ENCODE results near the gene UNC13D. TPM values are rescaled to one million over a fixed set of nuclear protein-coding genes. Genes with fewer than 3 reads are reported as not detected.
"Not testable (repeated sequence)": the region's sequence is repeated elsewhere in the genome, so short reads cannot be mapped to it uniquely, and the experiment has no call there.

UNC13D gene
- total and polyA plus RNA-seq, 2 experiments from 2014 or later: 0.06 to 0.65 TPM

DNA sequence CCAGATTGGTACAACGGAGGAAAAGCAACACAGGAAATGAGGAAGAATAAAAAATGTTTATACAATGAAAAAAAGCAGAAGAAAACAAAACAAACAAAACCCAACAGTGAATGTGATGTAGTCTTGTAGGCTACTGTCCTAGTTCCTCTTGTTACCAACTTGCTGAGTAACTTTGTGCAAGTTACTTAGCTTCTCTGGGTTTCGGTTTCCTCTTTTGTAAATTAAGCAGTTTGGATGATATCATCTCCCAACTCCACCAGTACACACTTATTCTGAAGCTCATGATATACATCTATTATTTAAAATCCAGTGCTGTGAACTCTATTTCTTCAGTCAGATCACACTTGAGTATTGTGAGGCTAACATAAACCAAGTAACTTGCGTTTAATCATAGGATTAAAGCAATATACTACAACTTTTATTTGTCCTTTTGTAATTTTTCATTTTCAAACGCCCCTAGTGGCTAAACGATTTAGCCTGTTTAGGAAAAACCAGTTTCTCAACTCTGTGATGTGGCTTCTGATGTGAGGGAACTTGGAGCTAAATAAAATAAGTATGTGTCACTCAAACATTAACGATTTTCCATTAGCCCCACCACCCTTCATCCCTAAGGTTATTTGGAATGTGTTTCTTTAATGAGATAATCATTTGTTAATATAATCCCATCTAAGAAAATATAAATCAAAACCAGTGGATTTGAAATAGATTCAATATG lies 61.0 kb downstream of the UNC13D start:
- H3K27me3 ChIP-seq (replicated peaks; ENCODE audit: insufficient read depth): no peaks in the 10 kb centered on the region
- H3K9ac ChIP-seq: peak overlapping the region; percentile 93
- no peaks in the 10 kb centered on the region for H3K9me2 ChIP-seq (ENCODE audit: insufficient read depth)
- H3K36me3 ChIP-seq (ENCODE audit: low read depth): peaks cover 8% of the 10 kb centered on the region
- H4K20me1 ChIP-seq (ENCODE audit: insufficient read depth): peaks cover 4% of the 10 kb centered on the region
- TF ChIP-seq EZH2 (IDR thresholded peaks at IDR 0.05; ENCODE audit: insufficient read depth, poor library complexity, severe bottlenecking): no peak
- TF ChIP-seq EZH2phosphoT487 (IDR thresholded peaks at IDR 0.05; ENCODE audit: insufficient read depth, low read depth): no peak
- peaks cover 48% of the 10 kb centered on the region for H3F3A ChIP-seq (ENCODE audit: insufficient read depth)
- H3K4me2 ChIP-seq (ENCODE audit: unreplicated experiment): peak overlapping the region; percentile 91
- in situ Hi-C loops (cut with MboI): no loop called here
- H2AFZ ChIP-seq: peak overlapping the region; percentile 94
- peak overlapping the region; percentile 75 for H3K4me3 ChIP-seq
- peaks cover 31% of the 10 kb centered on the region for H3K79me2 ChIP-seq (ENCODE audit: insufficient read depth)
- H3K9me3 ChIP-seq (ENCODE audit: low read depth): no peaks in the 10 kb centered on the region
- peak overlapping the region; percentile 99 for H3K27ac ChIP-seq
- DNase-seq: peak; percentile 86
- WGBS, 2 experiments (ENCODE audit: low coverage in 1 of 2, low lambda C conversion rate in 2 of 2, missing lambda C conversion rate in 2 of 2): 2 to 5% methylated on average over 6 of the region's 6 CpGs
- peaks cover 31% of the 10 kb centered on the region for H3K4me1 ChIP-seq (ENCODE audit: insufficient read depth)

DNA sequence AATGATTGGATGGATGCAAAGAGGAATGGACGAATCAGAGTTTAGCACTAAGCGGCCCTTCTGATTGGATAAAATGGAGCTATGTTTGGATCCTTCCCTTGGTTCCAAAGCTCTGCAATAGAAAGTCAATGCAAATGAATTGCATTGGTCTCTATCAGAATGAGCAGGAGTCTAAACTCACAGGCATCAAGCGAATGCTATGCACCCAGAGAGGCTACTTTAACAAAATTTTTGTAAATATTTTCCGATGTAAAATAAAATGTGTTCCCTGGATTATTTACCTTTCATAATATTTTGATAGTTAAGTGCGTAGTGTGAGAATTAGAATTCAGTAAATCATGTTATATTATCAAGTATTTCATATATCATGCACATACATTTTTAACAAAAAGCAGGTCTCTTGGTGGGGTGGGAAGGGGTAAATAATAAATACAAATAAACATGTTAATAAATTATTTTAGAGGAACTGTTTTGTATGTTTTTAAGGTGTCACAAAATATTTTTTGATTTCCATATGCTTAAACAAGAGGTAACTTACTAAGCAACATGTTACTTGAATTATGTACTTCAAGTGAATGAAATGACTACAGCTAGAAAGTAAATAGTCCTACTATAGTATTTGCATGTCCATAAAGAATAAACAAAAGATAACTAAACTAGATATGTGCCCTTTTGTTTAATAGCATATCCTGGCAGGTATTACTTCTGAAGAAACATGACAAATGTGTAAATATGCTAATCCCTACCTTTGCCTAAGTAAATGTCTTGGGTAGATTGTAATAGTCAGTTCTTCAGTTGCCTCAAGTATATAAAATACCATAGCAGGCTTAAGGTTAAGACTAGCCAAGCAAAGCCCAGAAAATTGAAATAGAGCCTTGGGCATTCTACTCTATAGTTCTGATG lies 64.0 kb downstream of the UNC13D start:
- no peak for DNase-seq
- Histone ChIP-seq H3K79me2 (ENCODE audit: insufficient read depth) (peaks cover 24% of the 10 kb centered on the region), H3K9me3 (ENCODE audit: low read depth) (no peaks in the 10 kb centered on the region), H3K36me3 (ENCODE audit: low read depth) (peaks cover 29% of the 10 kb centered on the region), H3K4me3 (peak overlapping the region; percentile 55), H3K4me1 (ENCODE audit: insufficient read depth) (peaks cover 27% of the 10 kb centered on the region), H3K4me2 (ENCODE audit: unreplicated experiment) (peak overlapping the region; percentile 76), H3K27ac (peak overlapping the region; percentile 51), H4K20me1 (ENCODE audit: insufficient read depth) (peaks cover 22% of the 10 kb centered on the region), H3K9ac (no peak overlapping the region), H3K27me3 (replicated peaks; ENCODE audit: insufficient read depth) (no peaks in the 10 kb centered on the region), H3K9me2 (ENCODE audit: insufficient read depth) (no peaks in the 10 kb centered on the region), H2AFZ (peak overlapping the region; percentile 52; the same call in 1 of the 2 replicates), H3F3A (ENCODE audit: insufficient read depth) (peaks cover 61% of the 10 kb centered on the region)
- 21% methylated on average over 5 of the region's 5 CpGs for WGBS, 2 experiments (ENCODE audit: low coverage in 1 of 2, low lambda C conversion rate in 2 of 2, missing lambda C conversion rate in 2 of 2)
- in situ Hi-C loops (cut with MboI): loop anchor here (10.0 kb wide), 1 partner anchor 215 kb away; no protein-coding TSS in a partner anchor
- TF ChIP-seq EZH2 (IDR thresholded peaks at IDR 0.05; ENCODE audit: insufficient read depth, poor library complexity, severe bottlenecking): no peak

DNA sequence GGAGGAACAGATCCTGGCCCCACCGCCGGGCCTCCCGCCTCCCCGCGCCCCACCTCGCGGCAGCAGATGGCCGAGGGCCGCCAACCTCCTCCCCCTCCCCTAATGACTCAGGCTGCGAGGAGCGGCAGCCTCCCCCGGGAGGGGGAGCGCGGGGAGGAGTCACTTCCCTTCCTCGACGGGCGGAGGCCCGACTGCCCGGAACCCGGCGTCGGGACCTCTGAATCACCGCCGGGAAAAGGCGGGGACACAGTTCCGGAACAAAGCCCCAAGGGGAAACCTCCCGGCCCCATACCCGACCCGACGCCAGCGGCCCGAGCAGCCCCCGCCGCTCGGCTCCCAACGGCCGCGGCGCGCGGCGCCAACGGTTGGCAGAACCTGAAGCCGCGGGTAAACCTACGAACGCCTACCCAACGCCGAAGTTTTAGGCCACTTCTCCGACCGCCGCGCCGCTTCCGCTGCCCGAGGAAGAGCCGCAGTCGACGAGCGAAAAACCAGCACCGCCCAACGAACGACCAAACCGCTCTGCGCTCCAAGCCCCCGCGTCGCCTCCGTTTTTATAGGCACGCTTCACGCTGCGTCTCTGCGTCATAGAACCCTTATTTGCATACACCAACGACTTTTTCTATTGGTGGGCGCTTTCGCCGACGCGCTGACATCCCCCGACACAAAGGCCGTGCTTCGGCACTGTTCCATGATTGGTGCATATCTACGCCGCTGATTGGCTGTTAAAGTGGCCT lies 64.8 kb downstream of the UNC13D start:
- Histone ChIP-seq H3K4me3 (peak overlapping the region; percentile 85), H3K27me3 (replicated peaks; ENCODE audit: insufficient read depth) (no peaks in the 10 kb centered on the region), H3K4me1 (ENCODE audit: insufficient read depth) (peaks cover 26% of the 10 kb centered on the region), H3K79me2 (ENCODE audit: insufficient read depth) (peaks cover 24% of the 10 kb centered on the region), H3K9ac (peak overlapping the region; percentile 91), H3F3A (ENCODE audit: insufficient read depth) (peaks cover 64% of the 10 kb centered on the region), H2AFZ (no peak overlapping the region), H3K9me2 (ENCODE audit: insufficient read depth) (no peaks in the 10 kb centered on the region), H4K20me1 (ENCODE audit: insufficient read depth) (peaks cover 22% of the 10 kb centered on the region), H3K27ac (peak overlapping the region; percentile 95), H3K9me3 (ENCODE audit: low read depth) (no peaks in the 10 kb centered on the region), H3K36me3 (ENCODE audit: low read depth) (peaks cover 29% of the 10 kb centered on the region), H3K4me2 (ENCODE audit: unreplicated experiment) (peak overlapping the region; percentile 97)
- TF ChIP-seq EZH2phosphoT487 (IDR thresholded peaks at IDR 0.05; ENCODE audit: insufficient read depth, low read depth) (no peak), EZH2 (IDR thresholded peaks at IDR 0.05; ENCODE audit: insufficient read depth, poor library complexity, severe bottlenecking) (no peak)
- in situ Hi-C loops (cut with MboI): loop anchor here (10.0 kb wide), 1 partner anchor 215 kb away; no protein-coding TSS in a partner anchor
- DNase-seq: peak; percentile 100
- 0 to 1% methylated on average over 62 to 71 of the region's 84 CpGs for WGBS, 2 experiments (ENCODE audit: low coverage in 1 of 2, low lambda C conversion rate in 2 of 2, missing lambda C conversion rate in 2 of 2)

DNA sequence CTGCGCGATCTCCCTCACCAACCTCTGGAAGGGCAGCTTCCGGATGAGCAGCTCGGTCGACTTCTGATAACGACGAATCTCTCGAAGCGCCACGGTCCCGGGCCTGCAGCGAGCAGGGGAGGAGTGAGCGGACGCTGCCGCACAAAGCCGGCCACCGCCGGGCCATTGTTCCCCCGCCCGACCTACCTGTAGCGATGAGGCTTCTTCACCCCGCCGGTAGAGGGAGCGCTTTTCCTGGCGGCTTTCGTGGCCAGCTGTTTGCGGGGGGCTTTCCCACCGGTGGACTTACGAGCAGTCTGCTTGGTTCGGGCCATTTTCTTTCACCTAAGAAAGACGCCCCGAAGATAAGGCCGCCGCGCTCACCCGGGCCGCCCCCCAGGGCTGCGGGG lies 65.3 kb downstream of the UNC13D start:
- in situ Hi-C loops (cut with MboI): loop anchor here (10.0 kb wide), 1 partner anchor 216 kb away; no protein-coding TSS in a partner anchor
- peaks cover 59% of the 10 kb centered on the region for H3F3A ChIP-seq (ENCODE audit: insufficient read depth)
- peaks cover 22% of the 10 kb centered on the region for H4K20me1 ChIP-seq (ENCODE audit: insufficient read depth)
- WGBS, 2 experiments (ENCODE audit: low coverage in 1 of 2, low lambda C conversion rate in 2 of 2, missing lambda C conversion rate in 2 of 2): 0 to 1% methylated on average over 37 to 38 of the region's 38 CpGs
- peaks cover 29% of the 10 kb centered on the region for H3K36me3 ChIP-seq (ENCODE audit: low read depth)
- DNase-seq: no peak
- H3K4me3 ChIP-seq: peak overlapping the region; percentile 85
- H3K27ac ChIP-seq: peak overlapping the region; percentile 95
- no peaks in the 10 kb centered on the region for H3K9me3 ChIP-seq (ENCODE audit: low read depth)
- H3K4me1 ChIP-seq (ENCODE audit: insufficient read depth): peaks cover 22% of the 10 kb centered on the region
- H2AFZ ChIP-seq: no peak overlapping the region
- peak overlapping the region; percentile 97 for H3K4me2 ChIP-seq (ENCODE audit: unreplicated experiment)
- H3K9me2 ChIP-seq (ENCODE audit: insufficient read depth): no peaks in the 10 kb centered on the region
- H3K27me3 ChIP-seq (replicated peaks; ENCODE audit: insufficient read depth): no peaks in the 10 kb centered on the region
- TF ChIP-seq EZH2phosphoT487 (IDR thresholded peaks at IDR 0.05; ENCODE audit: insufficient read depth, low read depth): no peak
- TF ChIP-seq EZH2 (IDR thresholded peaks at IDR 0.05; ENCODE audit: insufficient read depth, poor library complexity, severe bottlenecking): no peak
- H3K9ac ChIP-seq: peak overlapping the region; percentile 91
- H3K79me2 ChIP-seq (ENCODE audit: insufficient read depth): peaks cover 24% of the 10 kb centered on the region

DNA sequence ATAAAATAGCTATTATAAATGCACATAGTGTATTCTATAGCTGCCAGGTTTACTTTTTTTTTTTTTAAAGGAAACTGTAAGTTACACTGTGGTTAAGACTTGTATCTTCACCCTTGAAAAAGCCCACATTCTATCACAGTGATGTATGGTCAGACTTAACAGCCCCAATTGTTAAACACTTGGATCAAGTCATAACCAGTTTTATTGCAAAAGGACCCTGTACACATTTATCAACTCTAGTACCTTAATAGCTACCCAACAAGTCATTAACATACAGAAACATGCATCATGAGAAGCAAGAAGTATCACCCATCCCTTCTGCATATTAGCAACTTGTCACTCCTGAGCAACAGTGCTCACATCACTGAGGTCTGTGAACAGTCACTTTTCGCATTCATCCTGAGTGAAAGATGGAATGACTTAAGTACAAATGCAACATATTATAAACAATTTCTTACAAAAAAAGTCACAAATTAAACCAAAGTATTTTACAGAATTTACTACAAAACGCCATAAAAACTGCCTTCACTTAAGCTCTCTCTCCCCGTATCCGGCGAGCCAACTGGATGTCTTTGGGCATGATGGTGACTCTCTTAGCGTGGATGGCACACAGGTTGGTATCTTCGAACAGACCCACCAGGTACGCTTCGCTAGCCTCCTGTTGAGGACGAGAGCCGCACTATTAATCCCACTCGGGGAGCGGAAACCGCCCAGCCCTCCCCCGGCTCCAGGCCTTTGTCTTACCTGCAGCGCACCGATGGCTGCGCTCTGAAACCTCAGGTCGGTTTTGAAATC lies 65.9 kb downstream of the UNC13D start:
- 1% methylated on average over 19 of the region's 19 CpGs for WGBS, 2 experiments (ENCODE audit: low coverage in 1 of 2, low lambda C conversion rate in 2 of 2, missing lambda C conversion rate in 2 of 2)

More for the DNA sequence above, 65.9 kb downstream of the UNC13D start:
- Histone ChIP-seq H3K36me3 (ENCODE audit: low read depth) (peaks cover 29% of the 10 kb centered on the region), H3K4me3 (peak overlapping the region; percentile 85), H3K4me1 (ENCODE audit: insufficient read depth) (peaks cover 16% of the 10 kb centered on the region; the same call in 1 of the 2 replicates), H3K4me2 (ENCODE audit: unreplicated experiment) (peak overlapping the region; percentile 97), H4K20me1 (ENCODE audit: insufficient read depth) (peaks cover 22% of the 10 kb centered on the region), H3K27ac (peak overlapping the region; percentile 95), H3F3A (ENCODE audit: insufficient read depth) (peaks cover 54% of the 10 kb centered on the region), H3K9ac (peak overlapping the region; percentile 91), H3K79me2 (ENCODE audit: insufficient read depth) (peaks cover 24% of the 10 kb centered on the region)
- not testable (repeated sequence) for H3K9me2 ChIP-seq (ENCODE audit: insufficient read depth); H3K9me3 ChIP-seq (ENCODE audit: low read depth); H2AFZ ChIP-seq; H3K27me3 ChIP-seq (replicated peaks; ENCODE audit: insufficient read depth)
- in situ Hi-C loops (cut with MboI): loop anchor here (10.0 kb wide), 1 partner anchor 217 kb away; no protein-coding TSS in a partner anchor
- peak; percentile 26 for DNase-seq

Measured in GM23248 (cell line).